AG09309 (cell line): ENCODE data around the gene SP8.

ENCODE experiments used
- DNase-seq: peaks from one replicate; pipeline ENCODE4 v3.0.0-alpha.2; 2010; ENCODE audit warnings: low read depth
- H3K4me3 ChIP-seq: 2 replicates; pipeline ENCODE4 v1.5.1; 2011; ENCODE audit warnings: mild to moderate bottlenecking, low read depth, low read length, moderate library complexity; ENCODE audit not compliant: control insufficient read depth
- TF ChIP-seq, protein P1 (sequence below): IDR thresholded peaks from 2 replicates; pipeline ENCODE4 v1.5.1; 2011; ENCODE audit warnings: mild to moderate bottlenecking, low read depth, low read length, inconsistent platforms; ENCODE audit not compliant: insufficient read depth, control insufficient read depth; ENCODE audit errors: missing control alignments

SP8 gene

DNA sequence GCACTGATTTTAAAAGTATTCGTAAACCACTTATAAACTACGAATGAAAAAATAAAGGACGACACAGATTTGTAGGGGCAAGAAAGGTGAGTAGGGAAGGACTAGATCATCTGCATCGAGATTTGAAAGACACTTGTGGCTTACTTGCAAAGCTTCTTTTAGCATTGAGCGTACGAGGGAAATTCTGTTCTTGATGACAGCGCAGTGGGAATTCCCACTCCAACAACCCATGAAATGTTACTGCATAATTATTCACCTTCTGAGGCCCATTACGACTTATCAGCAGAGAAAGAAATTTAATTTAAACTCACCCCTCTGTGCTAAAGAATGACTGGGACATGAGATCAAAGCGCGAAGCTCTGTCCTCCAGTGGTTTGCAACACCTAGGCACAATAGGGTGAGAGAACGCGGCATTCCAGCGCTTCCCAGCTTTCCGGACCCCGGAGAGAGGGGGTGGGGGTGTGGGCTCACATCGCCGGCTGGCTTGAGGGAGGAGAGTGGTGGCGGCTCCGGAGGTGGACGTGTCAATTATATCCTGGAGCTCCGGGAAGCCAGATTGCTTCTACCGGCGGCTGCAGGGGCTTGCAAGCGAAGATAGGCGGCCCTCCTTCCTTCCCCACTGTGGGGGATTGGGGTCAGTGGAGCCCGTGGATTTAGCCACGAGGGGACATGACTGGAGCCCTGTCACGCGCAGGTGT lies 10.3 kb downstream of the SP8 start:
- TF ChIP-seq, protein P1, sequence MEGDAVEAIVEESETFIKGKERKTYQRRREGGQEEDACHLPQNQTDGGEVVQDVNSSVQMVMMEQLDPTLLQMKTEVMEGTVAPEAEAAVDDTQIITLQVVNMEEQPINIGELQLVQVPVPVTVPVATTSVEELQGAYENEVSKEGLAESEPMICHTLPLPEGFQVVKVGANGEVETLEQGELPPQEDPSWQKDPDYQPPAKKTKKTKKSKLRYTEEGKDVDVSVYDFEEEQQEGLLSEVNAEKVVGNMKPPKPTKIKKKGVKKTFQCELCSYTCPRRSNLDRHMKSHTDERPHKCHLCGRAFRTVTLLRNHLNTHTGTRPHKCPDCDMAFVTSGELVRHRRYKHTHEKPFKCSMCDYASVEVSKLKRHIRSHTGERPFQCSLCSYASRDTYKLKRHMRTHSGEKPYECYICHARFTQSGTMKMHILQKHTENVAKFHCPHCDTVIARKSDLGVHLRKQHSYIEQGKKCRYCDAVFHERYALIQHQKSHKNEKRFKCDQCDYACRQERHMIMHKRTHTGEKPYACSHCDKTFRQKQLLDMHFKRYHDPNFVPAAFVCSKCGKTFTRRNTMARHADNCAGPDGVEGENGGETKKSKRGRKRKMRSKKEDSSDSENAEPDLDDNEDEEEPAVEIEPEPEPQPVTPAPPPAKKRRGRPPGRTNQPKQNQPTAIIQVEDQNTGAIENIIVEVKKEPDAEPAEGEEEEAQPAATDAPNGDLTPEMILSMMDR, result no peak
- H3K4me3 ChIP-seq, result no peak overlapping the region
- no peak for DNase-seq

DNA sequence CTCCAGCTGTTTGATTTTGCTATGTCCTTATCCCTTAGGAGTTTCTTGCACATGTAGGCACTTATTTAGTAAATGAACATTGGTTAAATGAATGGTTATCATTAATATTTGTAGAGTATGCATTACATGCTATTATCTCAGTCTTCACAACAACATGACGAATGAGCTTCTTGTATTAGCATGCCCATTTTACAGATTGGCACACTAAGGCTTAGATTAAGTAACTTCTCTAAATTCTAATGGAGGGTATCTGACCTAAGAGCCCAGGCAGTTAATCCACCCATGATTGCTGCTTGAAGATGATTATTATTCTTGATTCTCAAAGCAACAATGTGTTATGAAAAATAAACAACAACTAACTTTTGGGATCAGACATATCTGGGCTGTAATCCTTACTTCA lies 32.7 kb downstream of the SP8 start:
- DNase-seq, result no peak
- TF ChIP-seq, protein P1, result no peak
- H3K4me3 ChIP-seq, result no peak overlapping the region

DNA sequence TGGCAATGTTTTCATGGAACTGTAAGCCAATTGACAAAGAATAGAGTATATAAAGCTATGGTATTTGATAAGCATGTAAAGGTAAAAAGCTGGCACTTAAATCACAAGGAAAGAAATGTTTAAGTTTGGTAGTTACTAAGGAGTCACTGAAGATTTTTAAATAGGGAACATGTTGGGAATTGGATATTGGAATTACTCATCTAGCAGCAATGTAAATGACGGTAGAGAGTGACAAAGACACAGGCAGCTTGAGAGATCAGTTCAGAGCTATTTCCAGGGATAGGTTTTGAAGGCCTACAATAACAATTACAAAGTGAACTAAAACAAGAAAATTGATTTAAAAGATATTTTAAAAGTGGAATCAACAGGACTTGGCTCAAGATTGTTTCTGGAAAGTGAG lies 36.8 kb downstream of the SP8 start:
- no peak overlapping the region for H3K4me3 ChIP-seq
- no peak for DNase-seq
- TF ChIP-seq, protein P1, result no peak

DNA sequence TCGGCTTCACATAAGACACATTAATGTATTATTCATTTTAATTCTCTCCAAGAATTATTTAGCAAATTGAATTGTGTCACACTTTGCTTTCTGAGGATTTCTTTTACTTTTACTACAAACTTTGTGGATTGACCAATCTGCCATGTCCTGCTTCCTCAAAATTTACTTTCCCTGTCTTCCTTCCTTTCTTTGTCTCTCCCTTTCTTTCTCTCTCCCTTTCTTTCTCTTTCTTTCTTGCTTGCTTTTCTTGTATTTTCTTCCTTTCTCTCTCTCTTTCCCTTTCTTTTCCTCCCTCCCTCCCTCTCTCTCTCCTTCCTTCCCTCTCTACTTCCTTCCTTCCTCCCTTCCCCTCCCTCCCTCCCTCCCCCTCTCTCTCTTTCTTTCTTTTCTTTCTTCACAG lies 37.8 kb downstream of the SP8 start:
- no peak for DNase-seq
- TF ChIP-seq, protein P1, result no peak

DNA sequence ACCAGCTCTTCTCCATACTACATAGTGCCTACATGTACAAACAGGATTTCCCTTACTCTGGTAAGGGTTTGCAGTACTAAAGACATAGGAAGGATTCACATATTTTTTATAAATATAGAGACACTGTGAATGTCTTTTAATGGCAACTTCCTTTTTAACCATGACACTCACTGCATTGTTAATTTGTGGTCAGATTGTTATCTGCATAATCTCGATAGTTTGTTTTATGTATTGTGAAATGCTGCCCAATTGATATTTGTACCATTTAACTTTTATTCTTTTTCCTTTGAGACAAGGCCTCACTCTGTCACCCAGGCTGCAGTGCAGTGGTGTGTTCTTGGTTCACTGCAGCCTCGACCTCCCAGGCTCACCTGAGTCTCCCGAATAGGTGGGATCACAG lies 39.7 kb downstream of the SP8 start:
- TF ChIP-seq, protein P1, result no peak
- DNase-seq, result no peak
- no peak overlapping the region for H3K4me3 ChIP-seq

More for the DNA sequence above, 37.8 kb downstream of the SP8 start:
- H3K4me3 ChIP-seq, result no peak overlapping the region

DNA sequence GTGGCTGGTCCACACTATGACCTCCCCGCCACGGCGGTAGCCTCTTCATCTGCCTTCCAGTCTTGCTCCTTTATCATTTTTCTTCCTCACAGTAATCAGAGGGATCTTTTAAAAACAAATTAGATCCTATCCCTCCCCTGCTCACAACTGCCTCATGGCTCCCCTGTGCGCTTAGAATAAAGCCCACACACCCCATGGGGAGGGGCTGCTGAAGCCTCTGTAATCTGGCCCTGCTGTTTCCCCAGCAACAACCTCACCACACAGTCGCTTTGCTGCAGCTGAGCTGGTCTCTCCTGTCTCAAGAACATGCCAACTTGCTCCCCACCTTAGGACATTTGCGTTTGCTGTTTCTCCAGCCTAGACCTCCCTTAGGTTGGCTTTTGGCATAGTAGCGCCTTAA lies 41.0 kb downstream of the SP8 start:
- DNase-seq, result no peak
- H3K4me3 ChIP-seq, result no peak overlapping the region
- TF ChIP-seq, protein P1, result no peak
